LoVo (cell line): ENCODE results near the gene WLS.
"Not testable (repeated sequence)": the region's sequence is repeated elsewhere in the genome, so short reads cannot be mapped to it uniquely, and the experiment has no call there.

Experiments used
- DNase-seq: peaks from one replicate; pipeline ENCODE4 v3.0.0-alpha.2; 2016; ENCODE audit warnings: low spot score

WLS gene

GRCh38 chr1:68198752-68199151, 33.6 kb downstream of the WLS start:
- DNase-seq: no peak

- DNase-seq: peak; percentile 85
Observed at GRCh38 chr1:68197891-68198290, 34.4 kb downstream of the WLS start.

DNA sequence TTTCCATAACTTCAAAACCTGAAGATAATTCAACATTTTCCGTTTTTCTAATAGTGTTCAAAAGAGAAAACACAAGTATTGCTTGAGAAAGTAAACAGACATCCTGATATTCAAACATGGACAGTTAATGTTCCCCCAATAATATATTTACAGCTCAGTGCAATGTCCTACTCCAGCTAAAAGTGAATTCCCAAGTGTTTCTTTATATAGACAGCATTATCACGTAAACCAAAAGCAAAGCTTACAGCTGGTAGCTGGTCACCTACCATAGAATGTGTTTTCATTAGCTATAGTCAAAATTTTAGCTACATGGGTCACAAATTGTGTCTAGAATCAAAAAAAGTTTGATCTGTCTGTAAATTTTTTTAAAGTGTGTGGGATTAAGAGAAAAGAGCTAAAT, 34.9 kb downstream of the WLS start:
- no peak for DNase-seq

GRCh38 chr1:68196676-68197075, 35.6 kb downstream of the WLS start:
- DNase-seq: no peak

DNA sequence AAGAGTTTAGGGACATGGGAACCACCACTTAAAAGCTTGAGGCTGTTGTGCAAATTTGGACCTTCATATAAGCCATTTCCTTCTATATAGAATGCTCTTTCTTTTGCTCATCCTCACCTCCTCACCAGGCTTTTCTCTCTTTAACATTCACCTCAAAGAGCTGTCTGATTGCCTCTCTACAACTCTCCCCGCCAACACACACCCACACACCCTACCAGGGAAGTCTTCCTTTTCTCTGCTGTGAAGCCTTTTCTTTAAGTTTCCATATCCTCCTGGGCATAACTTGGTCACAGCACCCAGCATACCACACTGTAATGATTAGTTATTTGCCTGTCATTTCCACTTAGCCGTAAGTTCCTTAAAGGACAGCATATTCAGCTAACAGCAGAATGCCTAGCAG, 40.6 kb downstream of the WLS start:
- DNase-seq: no peak

DNA sequence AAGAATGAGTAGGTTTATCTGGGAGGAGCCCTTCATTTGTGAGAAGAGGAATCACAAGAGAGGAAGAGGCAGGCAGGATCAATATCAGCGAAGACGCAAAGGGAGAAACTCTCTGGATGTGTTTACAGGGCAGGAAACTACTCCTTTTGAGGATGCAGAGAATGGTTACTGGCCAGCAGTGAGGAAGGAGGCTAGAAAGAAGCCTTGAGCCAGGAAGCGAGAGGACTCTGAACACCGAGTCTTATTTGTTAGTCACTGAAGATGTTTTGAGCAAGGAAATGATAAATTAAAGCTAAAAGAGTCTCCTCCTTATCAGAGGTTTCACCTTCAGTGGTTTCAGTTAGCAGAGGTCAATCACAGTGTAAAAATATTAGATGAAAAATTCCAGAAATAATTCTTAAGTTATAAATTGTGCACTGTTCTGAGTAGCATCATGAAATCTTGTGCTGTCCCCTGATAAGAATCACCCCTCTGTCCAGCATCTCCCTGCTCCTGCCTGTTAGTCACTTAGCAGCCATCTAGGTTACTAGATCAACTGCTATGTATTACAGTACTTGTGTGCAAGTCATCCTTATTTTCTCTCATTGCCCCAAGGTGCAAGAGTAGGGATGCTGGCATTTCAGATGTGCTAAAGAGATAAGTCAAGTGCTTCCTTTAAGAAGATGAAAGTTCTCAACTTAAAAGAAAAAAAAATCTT, 43.5 kb downstream of the WLS start:
- DNase-seq: no peak

DNA sequence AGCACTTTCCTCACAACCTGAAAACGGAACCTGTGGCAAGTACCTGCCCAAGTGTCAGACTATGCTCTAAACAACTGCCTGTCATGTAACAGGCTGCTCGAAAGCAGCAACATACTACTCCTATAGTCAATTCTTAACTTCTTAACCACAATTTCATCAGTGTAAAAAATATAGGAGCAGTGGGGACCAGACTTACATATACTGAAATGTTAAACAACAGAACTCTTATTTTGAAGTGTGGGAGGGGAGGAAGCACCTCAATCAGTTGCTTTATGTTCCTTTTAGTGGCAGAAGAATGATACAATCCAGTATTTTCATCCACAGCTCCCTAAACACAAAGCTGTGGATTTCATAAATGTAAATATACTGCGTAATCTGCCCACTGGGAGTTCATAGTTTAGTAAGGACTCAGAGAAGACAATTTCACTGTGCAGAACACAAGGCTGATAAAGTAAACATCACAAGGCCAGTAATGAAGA, 44.2 kb downstream of the WLS start:
- DNase-seq: no peak

- DNase-seq: peak; percentile 46
Observed at GRCh38 chr1:68185743-68186142, 46.6 kb downstream of the WLS start.

DNA sequence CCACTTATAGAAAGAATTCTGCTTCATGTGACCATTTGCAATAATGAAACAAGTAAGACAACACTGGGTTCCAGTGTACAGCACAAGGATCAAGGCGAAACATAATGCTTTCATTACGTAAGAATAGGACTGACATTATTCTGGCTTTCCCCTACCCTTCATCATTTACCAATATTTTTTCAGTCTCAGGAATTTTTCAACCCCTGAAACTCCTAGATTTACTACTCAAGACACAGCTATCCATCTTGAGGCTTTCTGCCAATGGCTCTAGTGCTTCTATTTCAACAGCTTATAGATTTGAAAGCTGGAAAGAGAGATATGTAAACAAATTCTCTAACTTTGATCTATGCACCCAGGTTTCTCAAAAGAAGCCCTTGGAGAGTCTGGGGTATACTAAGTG, 48.4 kb downstream of the WLS start:
- no peak for DNase-seq

- DNase-seq: no peak
Observed at GRCh38 chr1:68181165-68181556, 51.2 kb downstream of the WLS start.

- DNase-seq: no peak
Observed at GRCh38 chr1:68180441-68181164, 51.7 kb downstream of the WLS start.

- DNase-seq: no peak
Observed at GRCh38 chr1:68178821-68179490, 53.4 kb downstream of the WLS start.

DNA sequence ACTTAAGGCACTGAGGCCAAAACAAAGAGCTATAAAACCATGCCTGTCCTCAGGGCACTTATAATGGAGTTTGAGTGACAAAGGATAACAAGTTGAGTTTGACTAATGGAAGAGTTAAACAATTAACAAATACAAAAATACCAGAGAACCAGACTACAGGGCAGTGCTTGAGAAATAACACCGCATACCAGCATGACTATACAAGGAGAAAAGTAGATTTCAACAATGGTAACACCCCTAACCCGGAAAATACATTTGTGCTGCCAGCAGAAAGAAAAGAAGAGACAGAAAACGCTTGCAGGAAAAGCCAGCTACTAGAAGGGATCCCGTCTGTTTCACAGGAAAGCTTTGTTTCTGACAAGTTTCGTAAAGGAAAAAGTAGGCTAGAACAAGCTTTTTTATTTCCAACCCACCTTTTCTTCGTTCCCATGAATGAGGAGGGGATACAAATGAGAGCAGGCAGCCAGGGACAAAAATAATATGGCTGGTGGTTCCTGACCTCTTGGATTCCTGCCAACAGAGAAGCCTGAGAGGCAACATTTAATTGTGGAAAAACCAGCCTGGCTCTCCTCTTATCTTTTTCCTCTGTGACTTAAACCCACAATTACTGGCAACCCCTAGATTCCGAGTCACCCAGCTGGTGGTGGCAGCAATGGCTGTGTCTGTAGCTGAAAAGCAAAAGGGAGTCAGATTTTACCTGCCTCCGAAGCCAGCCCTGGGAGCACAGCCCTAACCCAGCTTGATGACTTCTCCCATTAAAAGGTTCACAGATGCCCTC, 56.5 kb downstream of the WLS start:
- DNase-seq: peak; percentile 53

DNA sequence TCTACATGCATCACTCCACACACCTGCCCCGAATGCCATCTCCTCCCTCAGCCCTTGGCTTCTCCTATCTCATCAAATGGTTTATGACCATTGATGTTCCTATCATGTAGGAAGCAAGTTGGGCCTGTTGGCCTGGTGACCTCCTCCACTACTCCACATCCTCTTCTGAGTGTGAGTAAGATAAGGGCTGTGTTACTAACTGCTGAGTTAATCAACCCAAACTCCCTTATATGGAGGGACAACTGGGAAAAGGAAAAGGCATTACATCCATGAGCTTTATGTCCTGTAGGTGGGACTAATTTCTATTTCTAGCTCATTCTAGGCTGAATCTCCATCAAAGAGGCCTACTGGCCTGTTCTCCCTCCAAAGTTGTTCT, 57.6 kb downstream of the WLS start:
- DNase-seq: no peak

DNA sequence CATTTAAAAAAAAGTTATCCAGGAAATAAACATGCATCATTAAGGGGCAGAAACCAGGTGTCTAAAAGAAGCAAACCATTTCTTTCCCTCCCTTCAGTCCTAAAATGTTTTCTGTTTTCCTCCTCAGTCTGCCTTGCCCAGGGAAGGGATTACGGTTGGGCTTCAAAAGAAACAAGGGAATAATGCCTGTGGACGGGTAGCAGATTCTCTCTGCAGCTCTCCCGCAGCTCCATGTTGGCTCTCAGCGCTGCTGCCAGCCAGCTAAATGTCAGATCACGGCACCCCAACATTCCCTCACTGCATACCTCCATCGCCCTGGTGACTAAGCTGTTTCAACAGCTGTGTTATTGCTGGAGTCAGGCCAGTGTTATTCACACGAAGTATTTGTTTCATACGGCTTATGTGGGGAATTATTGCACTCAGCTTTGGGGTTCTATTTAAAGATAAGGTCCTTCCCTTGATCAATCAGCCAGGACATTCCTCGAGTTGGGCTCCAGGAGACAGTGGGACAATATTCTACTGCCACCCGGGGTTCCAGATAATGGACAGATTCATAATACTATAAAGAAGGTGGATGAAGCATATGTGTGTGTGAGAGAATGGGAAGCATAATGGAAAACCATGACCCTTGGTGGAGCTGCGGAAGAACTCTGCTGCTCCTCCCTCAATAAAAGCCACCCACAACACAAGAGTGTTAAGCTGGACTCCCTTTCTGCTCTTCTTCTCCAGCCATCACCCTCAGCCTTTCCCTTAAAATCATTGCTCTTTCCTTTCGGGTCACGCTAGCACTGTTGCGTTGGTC, 58.2 kb downstream of the WLS start:
- DNase-seq: peak; percentile 55

DNA sequence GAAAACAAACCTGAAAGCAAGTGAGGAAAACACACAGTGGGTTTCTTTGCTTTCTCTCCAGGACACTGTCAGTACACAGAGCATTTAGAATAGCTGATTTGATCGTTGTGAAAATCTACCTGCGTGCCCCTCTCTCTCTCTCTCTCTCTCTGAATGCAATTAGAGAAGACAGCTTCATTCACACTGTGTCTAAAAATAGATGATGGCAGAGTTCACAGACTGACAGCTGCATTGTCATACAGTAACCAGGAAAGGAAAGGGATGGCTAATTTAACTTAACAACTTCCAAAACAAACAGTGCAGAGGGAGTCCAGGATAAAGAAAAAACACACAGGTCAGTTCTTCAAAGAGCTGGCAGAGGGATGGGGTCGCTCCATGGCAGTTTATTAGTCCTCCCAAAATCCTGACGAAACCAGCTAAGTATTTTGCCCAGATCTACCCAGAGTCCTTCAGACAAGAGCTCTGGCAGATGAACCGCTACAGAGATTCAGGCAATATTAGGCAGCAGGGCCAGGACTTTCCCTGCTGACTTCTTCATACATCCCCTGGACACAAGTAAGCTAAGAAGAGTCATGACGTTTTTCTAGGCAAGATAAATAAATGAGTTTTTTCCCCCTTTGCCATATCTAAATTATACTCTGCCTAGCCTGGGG, 58.9 kb downstream of the WLS start:
- no peak for DNase-seq

GRCh38 chr1:68171795-68172194, 60.5 kb downstream of the WLS start:
- DNase-seq: not testable (repeated sequence)

DNA sequence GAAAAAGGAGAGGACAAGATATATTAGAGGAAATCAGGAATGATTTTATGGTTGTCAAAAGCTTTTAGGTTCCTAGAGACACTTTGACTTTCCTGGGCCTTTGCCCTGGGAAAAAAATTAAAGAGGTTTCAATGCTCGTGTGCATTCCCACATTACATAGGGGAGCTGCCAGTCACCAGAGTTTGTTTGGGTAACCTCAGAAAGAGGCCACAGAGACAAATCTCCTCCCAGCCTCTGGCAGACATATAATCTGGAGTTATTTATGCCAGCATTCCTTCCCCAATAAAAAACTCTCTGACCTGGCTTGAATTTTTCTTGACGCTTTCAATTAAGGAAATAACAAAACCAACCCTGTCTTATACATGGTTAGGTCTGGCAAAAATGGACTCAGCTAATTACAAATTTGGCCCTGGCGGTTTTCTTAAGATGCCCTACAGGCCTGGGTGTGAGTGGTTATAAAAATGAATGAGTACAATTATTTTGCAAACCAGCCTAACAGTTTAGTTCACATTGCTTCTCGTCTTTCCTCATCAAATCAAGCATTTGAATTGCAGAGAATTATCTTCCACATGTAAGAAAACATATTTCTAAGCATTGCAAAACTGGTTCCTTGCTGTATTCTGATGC, 63.7 kb downstream of the WLS start:
- no peak for DNase-seq

DNA sequence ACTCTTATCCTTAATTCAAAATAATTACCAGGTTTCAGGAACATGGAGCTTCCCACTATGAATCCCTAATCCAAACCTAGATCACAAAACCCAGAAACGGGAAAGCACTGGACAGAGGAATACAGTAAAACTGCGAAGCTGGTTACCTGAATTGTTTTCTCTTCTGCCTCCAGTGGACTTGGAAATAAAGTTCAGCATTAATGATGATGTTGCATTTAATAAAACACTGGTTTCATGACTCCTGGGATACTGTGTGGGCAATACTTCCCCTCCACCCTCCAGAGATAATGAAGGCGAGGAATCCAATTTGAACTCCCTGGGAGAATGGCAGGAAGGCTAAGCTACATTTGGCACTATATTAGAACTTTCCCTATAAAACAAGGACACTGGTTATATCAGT, 65.1 kb downstream of the WLS start:
- no peak for DNase-seq

- no peak for DNase-seq
Observed at GRCh38 chr1:68166348-68166747, 66.0 kb downstream of the WLS start.

GRCh38 chr1:68165665-68166064, 66.7 kb downstream of the WLS start:
- no peak for DNase-seq
